ENCODE data around the gene PHACTR4. TPM values are rescaled to one million over a fixed set of nuclear protein-coding genes. Genes with fewer than 3 reads are reported as not detected.
"Not testable (repeated sequence)": the region's sequence is repeated elsewhere in the genome, so short reads cannot be mapped to it uniquely, and the experiment has no call there.

PHACTR4 gene
- total and polyA plus RNA-seq, 2 of the 4 experiments (the other 2 are of a cell fraction) = 7.5 to 15.0 TPM

- intact Hi-C loops (cut with micrococcal nuclease); H3K27me3 ChIP-seq (ENCODE audit: control insufficient read depth, insufficient read depth, low read length); BruUV-seq (replicated peaks); H4K8ac ChIP-seq (ENCODE audit: low read depth in 2 of 2, low read length in 2 of 2); H3K4me2 ChIP-seq (ENCODE audit: low read depth, low read length); H2BK20ac ChIP-seq (ENCODE audit: low read depth, low read length); H3K9me3 ChIP-seq (ENCODE audit: control insufficient read depth, insufficient read depth, low read length); H3K56ac ChIP-seq (ENCODE audit: extremely low read depth, insufficient read depth, low read length); H3K14ac ChIP-seq (replicated peaks; ENCODE audit: low read depth, low read length); H3K9ac ChIP-seq (ENCODE audit: low read depth, low read length); in situ Hi-C loops (cut with MboI; ENCODE audit: low sequenced_read_pairs); H3K4ac ChIP-seq (ENCODE audit: low read depth, low read length); POLR2A ChIA-PET (ENCODE audit: unreplicated experiment); H2BK5ac ChIP-seq (ENCODE audit: low read depth, low read length, poor library complexity, severe bottlenecking); H2AK9ac ChIP-seq (replicated peaks; ENCODE audit: low read depth, low read length, poor library complexity); H4K5ac ChIP-seq (ENCODE audit: low read depth, low read length); H3K18ac ChIP-seq (ENCODE audit: low read depth, low read length); H3K23ac ChIP-seq (ENCODE audit: low read depth, low read length); dilution Hi-C loops (cut with HindIII; ENCODE audit: low sequenced_read_pairs, unreplicated experiment); H3K36me3 ChIP-seq (ENCODE audit: control insufficient read depth, insufficient read depth, low read length); H4K20me1 ChIP-seq (ENCODE audit: insufficient read depth, low read length); H3K4me3 ChIP-seq (ENCODE audit: insufficient read depth, low read depth, low read length); ATAC-seq (ENCODE audit: low read depth); H4K91ac ChIP-seq (ENCODE audit: insufficient read depth, low read depth, low read length); H2BK15ac ChIP-seq (ENCODE audit: low read depth, low read length); H2BK120ac ChIP-seq (ENCODE audit: low read depth, low read length); H3K9me1 ChIP-seq (ENCODE audit: insufficient read depth, low read length); DNase-seq; H2AK5ac ChIP-seq (ENCODE audit: low read depth, low read length); H3K27ac ChIP-seq (ENCODE audit: insufficient read depth, low read length); H3K4me1 ChIP-seq (ENCODE audit: control insufficient read depth, insufficient read depth, low read length); H2AFZ ChIP-seq (replicated peaks; ENCODE audit: low read length, poor library complexity): not testable (repeated sequence)
- WGBS, 2 experiments (ENCODE audit: extremely low coverage in 2 of 2, insufficient read length in 1 of 2) = 80% methylated on average over 1 of the region's 11 CpGs; no CpG with 5 or more reads in 1 of the 2 experiments
- CTCF ChIA-PET = interaction anchor here (0.5 to 1.0 kb wide), 3 partner anchors 13 to 197 kb away, joined by 3 read pairs; no protein-coding TSS in a partner anchor
- peaks cover 23 to 54% of the 10 kb centered on the region in 2 experiments for H3K79me1 ChIP-seq (ENCODE audit: low read depth in 1 of 2, low read length in 2 of 2)
Measured at GRCh38 chr1:28375598-28375997, 6.1 kb downstream of the PHACTR4 start.

DNA sequence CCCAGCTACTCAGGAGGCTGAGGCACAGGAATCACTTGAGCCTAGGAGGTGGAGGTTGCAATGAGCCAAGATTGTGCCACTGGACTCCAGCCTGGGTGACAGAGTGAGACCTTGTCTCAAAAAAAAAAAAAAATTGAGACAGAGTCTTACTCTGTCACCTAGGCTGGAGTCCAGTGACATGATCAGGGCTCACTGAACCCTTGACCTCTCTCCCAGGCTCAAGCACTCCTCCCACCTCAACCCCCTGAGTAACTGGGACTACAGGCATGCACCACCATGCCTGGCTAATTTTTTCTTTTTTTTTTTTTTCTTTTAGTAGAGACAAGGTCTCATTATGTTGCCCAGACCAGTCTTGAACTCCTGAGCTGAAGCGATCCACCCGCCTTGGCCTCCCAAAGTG lies 6.7 kb downstream of the PHACTR4 start:
- CTCF ChIA-PET = interaction anchor here (0.5 to 0.6 kb wide), 2 partner anchors 13 to 196 kb away, joined by 3 read pairs; no protein-coding TSS in a partner anchor
- in situ Hi-C loops (cut with MboI; ENCODE audit: low sequenced_read_pairs); dilution Hi-C loops (cut with HindIII; ENCODE audit: low sequenced_read_pairs, unreplicated experiment): not testable (repeated sequence)

More for the DNA sequence above, 6.7 kb downstream of the PHACTR4 start:
- POLR2A ChIA-PET (ENCODE audit: unreplicated experiment) = interaction anchor here (0.6 kb wide), 1 partner anchor 17 kb away, joined by 15 read pairs; no protein-coding TSS in a partner anchor
- H3K4me1 ChIP-seq (ENCODE audit: control insufficient read depth, insufficient read depth, low read length); H2AK9ac ChIP-seq (replicated peaks; ENCODE audit: low read depth, low read length, poor library complexity); H3K4ac ChIP-seq (ENCODE audit: low read depth, low read length); H3K9me3 ChIP-seq (ENCODE audit: control insufficient read depth, insufficient read depth, low read length); BruUV-seq (replicated peaks); H2AK5ac ChIP-seq (ENCODE audit: low read depth, low read length); H3K18ac ChIP-seq (ENCODE audit: low read depth, low read length); H3K27me3 ChIP-seq (ENCODE audit: control insufficient read depth, insufficient read depth, low read length); H3K9ac ChIP-seq (ENCODE audit: low read depth, low read length); H2BK20ac ChIP-seq (ENCODE audit: low read depth, low read length); H2BK5ac ChIP-seq (ENCODE audit: low read depth, low read length, poor library complexity, severe bottlenecking); H2AFZ ChIP-seq (replicated peaks; ENCODE audit: low read length, poor library complexity); H4K8ac ChIP-seq (ENCODE audit: low read depth in 2 of 2, low read length in 2 of 2); intact Hi-C loops (cut with micrococcal nuclease); DNase-seq; H3K9me1 ChIP-seq (ENCODE audit: insufficient read depth, low read length); H4K5ac ChIP-seq (ENCODE audit: low read depth, low read length); H3K36me3 ChIP-seq (ENCODE audit: control insufficient read depth, insufficient read depth, low read length); H3K4me3 ChIP-seq (ENCODE audit: insufficient read depth, low read depth, low read length); H3K4me2 ChIP-seq (ENCODE audit: low read depth, low read length); H4K20me1 ChIP-seq (ENCODE audit: insufficient read depth, low read length); H2BK120ac ChIP-seq (ENCODE audit: low read depth, low read length); H2BK15ac ChIP-seq (ENCODE audit: low read depth, low read length); H3K27ac ChIP-seq (ENCODE audit: insufficient read depth, low read length); H3K14ac ChIP-seq (replicated peaks; ENCODE audit: low read depth, low read length); H3K23ac ChIP-seq (ENCODE audit: low read depth, low read length); ATAC-seq (ENCODE audit: low read depth); H4K91ac ChIP-seq (ENCODE audit: insufficient read depth, low read depth, low read length); H3K56ac ChIP-seq (ENCODE audit: extremely low read depth, insufficient read depth, low read length): not testable (repeated sequence)
- H3K79me1 ChIP-seq (ENCODE audit: low read depth in 1 of 2, low read length in 2 of 2) = peaks cover 18 to 49% of the 10 kb centered on the region in 2 experiments
- WGBS, 2 experiments (ENCODE audit: extremely low coverage in 2 of 2, insufficient read length in 1 of 2) = 100% methylated on average over 2 of the region's 2 CpGs; no CpG with 5 or more reads in 1 of the 2 experiments
